ENCODE measurements around the gene SHC1.
"Not testable (repeated sequence)": the region's sequence is repeated elsewhere in the genome, so short reads cannot be mapped to it uniquely, and the experiment has no call there.

SHC1 gene

DNA sequence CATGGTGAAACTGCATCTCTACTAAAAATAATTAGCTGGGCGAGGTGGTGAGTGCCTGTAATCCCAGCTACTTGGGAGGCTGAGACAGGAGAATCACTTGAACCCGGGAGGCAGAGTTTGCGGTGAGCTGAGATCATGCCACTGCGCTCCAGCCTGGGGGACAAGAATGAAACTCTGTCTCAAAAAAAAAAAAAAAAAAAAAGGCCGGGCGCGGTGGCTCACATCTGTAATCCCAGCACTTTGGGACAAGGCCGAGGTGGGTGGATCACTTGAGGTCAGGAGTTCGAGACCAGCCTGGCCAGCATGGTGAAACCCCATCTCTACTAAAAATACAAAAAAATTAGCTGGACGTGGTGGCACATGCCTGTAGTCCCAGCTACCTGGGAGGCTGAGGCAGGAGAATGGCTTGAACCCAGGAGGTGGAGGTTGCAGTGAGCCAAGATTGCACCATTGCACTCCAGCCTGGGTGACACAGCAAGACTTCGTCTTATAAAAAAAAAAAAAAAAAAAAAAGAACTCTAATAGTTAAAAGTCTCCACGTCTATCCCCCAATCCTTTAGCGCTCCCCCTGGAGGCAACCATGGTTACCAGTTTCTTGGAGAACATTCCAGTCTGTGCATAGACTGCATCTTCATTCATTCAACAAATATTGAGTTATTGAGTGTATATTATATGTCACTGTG, 24.9 kb upstream of the SHC1 start:
- not testable (repeated sequence) for DNase-seq (ENCODE audit: low read depth in 2 of 2)

DNA sequence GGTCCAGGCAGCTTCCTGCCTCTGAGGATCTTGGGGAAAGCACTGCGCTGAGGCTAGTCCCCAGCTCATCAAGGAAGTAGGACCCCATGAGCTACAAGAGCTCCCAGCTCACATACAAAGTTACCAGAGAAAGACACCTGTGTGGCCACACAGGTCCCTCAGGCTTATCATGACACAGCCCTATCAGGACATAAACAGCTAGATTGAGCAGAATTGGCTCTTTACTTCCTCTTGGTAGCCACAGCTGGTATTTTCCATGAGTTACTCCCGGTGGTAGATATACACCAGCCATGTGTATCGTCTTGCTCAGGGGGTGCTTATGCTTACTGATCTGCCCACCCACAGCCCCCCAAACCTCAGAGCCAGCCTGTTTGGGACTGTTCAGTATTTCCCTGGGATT, 24.0 kb upstream of the SHC1 start:
- no peak for DNase-seq (ENCODE audit: low read depth in 2 of 2)

DNA sequence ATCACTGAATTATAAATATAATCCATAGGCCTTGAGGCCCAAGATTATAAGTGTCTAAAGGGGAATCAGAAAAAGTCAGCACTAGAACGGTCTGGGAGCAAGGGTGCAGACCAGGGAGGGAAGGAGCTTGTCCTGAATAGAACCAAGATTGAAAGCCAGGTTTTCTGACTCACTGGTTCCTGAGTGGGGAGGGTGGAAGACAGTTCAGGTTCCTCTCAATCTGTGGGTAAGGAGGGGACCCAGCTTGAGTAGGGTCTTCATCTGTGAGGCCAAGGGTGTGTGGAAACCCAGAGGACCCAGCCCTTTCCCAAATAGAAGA, 23.7 kb upstream of the SHC1 start:
- no peak for DNase-seq (ENCODE audit: low read depth in 2 of 2)

DNA sequence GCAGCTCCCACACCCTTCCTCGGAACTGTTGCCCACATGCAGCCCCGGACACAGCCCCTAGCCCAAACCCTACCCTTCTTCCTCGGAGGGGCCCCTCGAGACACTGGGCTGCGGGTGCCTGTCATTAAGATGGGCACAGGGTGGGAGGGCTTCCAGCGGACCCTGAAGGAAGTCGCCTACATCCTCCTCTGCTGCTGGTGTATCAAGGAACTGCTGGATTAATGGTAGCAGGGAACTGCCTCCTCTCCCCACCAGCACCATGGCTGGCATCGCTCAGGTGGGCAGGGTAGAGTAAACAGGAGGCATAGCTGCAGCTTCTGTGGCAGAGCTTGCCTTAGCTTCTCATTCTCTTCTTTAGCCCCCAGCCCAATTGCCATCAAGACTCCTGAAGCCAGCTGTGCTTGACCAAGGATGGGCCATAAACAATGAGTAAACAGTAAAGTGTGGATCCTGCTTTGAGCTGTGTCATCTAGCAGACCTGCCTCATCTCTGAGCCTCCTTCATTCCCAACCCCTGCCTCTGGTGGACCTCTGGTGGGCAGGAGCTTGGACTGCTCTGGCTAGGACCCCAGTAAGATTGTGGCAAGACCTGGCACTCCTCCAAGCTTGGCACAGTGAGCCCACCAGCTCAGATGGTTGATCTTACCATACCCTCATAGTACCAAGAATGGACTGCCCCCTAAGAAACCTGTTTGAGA, 23.2 kb upstream of the SHC1 start, which contains the start of gene LENEP:
TSS of gene LENEP (plus strand) at position 15 of the 697 bp plus-strand sequence. CDS start at position 37, 22 bp downstream.
- no peak for DNase-seq (ENCODE audit: low read depth in 2 of 2)

DNA sequence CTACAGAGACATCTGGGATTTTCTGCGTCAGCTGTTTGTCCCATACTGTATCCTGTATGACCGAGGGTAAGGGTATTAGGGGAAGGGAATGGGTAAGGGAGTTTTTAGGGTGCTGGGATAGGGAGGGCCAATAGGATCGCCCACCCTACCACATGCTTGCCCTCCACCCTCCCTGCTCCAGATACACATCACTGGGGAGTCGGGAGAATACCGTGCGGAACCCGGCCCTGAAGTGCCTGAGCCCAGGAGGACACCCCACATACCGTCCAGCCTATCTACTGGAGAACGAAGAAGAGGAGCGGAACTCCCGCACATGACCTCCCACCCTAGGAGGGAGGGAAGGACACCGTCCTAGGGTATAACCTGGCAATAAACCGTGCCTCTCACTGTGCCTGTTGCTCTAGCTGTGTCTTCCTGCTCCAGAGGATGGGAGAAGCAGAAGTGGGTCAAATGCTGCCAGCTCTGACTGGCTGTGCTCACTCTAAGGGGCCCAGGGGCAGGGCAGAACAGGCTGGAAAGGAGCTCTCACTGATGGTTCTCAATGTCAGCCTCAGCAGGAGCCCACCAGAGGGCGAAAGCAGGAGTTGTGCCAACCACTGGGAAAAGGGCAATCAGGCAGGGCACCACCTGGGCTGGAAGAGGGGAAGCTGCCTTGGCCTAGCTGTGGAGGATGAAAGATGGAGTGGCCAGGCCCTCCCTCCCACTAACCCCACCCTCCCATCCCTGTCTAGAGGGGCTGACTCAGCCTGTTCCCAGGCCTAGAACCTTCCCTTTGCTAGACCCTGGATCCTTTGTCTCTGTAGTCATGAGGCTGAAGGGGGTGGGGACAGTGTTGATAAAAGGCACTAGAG, 22.4 kb upstream of the SHC1 start:
- DNase-seq (ENCODE audit: low read depth in 2 of 2), result no peak

DNA sequence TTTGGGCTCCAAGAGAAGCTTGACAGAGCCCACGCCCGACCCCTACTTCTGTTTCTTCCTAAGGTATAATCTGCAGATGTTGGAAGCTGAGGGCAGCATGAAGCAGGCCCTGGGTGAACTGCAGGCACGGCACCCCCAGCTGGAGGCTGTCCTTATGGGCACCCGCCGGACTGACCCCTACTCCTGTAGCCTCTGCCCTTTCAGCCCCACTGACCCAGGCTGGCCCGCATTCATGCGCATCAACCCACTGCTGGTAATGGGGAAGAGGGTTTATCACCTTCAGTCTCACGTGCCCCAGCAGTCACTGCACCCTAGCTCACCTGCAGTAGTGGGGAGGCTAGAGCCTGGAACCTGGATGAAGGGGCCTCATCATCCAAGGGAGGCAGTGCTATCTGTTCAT, 19.7 kb upstream of the SHC1 start:
- no peak for DNase-seq (ENCODE audit: low read depth in 2 of 2)

DNA sequence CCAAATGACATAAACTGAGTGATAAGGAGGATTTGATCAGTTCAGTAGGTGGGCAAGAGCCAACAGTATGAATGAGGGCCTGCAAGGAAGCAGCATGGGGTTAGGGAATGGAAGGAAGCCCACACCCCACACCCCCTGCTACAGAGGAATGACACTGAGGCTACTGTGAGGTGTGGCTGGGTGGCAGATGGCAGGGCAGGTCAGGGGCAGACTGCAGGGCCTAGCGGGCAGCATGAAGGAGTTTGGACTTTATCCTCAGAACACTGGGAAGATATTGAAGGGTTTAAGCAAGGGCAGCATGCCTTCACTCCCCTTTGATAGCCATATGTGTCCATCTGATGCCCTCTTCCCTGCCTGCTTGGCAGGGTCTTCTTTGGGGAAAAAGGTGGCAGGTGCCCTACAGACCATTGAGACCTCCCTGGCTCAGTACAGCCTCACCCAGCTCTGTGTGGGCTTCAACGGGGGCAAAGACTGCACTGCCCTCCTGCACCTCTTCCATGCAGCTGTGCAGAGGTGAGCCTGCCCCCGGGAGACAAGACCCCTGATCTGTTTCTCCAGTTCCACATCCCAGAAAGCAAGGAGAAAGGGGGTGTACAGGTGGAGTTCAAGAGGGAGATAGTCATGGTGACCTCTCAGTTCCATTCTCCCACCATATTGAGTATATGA, 18.8 kb upstream of the SHC1 start:
- no peak for DNase-seq (ENCODE audit: low read depth in 2 of 2)

DNA sequence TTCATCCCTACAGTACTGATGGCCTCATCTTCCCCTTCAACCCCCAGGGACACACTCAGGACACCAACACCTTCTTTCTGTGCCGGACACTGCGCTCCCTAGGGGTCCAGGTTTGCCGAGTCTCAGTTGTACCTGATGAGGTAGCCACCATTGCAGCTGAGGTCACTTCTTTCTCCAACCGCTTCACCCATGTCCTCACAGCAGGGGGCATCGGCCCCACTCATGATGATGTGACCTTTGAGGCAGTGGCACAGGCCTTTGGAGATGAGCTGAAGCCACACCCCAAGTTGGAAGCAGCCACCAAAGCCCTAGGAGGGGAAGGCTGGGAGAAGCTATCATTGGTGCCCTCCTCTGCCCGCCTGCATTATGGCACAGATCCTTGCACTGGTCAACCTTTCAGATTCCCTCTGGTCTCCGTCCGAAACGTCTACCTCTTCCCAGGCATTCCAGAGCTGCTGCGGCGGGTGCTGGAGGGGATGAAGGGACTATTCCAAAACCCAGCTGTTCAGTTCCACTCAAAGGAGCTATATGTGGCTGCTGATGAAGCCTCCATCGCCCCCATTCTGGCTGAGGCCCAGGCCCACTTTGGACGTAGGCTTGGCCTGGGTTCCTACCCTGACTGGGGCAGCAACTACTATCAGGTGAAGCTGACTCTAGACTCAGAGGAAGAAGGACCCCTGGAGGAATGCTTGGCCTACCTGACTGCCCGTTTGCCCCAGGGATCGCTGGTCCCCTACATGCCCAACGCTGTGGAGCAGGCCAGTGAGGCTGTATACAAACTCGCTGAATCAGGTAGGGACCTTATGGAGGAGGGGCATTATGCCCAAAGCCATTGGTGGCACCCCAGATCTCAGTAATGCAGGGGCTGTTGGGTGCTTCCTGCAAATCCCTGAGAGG, 17.8 kb upstream of the SHC1 start:
- no peak for DNase-seq (ENCODE audit: low read depth in 2 of 2)

DNA sequence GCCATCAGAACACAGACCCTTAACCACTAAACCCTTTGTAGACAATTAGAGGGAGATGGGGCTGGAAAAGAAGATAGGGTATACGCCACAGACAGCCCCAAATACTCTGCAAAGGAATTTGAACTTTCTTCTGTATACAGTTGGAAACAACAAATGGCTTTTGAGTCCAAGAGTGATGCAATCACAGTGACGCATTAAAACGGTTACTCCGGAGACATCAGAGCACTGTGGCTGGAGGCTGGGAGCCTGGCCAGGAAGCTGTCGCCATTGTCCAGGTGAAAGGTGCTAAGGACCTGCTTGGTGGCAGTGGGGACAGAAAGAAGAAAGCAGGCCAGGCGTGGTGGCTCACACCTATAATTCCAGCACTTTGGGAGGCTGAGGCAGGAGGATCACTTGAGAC, 16.8 kb upstream of the SHC1 start:
- no peak for DNase-seq (ENCODE audit: low read depth in 2 of 2)

DNA sequence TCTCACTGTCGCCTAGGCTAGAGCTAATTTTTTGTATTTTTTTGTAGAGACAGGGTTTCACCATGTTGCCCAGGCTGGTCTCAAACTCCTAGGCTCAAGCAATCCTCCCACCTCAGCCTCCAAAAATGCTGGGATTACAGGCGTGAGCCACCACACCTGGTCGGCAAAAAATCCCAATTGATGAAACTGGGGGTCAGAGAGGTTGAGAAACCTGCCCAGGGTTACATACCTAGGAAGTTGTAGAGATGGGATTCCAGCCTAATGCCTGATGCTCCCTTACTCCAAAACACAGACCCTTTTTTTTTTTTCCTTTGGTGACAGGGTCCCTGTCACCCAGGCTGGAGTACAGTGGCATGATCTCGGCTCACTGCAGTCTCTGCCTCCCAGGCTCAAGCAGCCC, 16.2 kb upstream of the SHC1 start:
- DNase-seq (ENCODE audit: low read depth in 2 of 2), result not testable (repeated sequence)

DNA sequence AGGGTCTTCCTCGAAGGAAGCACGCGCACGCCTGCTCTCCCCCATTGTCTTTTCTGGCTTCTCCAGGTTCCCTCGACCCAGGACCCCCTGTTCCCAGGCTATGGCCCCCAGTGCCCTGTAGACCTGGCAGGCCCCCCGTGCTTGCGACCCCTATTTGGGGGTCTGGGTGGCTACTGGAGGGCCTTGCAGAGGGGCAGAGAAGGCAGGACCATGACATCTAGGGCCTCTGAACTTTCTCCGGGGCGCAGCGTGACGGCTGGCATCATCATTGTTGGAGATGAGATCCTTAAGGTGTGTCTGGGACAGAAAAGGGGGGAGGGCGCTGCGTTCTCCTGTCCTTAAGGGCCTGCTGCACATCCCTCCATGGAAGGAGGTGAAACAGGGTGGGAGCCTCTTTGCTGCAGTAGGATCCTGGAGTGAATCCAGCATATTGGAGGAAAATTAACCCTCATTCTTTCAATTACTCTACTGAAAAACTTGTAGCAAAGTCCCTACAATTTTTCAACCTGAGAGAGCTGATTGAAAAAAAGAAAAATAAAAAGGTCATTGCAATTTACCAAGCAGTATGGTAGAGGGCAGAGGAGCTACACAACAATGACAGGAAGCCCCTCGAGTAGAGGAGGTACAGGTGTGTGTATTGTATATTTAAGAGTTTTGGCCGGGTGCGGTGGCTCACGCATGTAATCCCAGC, 13.4 kb upstream of the SHC1 start:
- no peak for DNase-seq (ENCODE audit: low read depth in 2 of 2)

DNA sequence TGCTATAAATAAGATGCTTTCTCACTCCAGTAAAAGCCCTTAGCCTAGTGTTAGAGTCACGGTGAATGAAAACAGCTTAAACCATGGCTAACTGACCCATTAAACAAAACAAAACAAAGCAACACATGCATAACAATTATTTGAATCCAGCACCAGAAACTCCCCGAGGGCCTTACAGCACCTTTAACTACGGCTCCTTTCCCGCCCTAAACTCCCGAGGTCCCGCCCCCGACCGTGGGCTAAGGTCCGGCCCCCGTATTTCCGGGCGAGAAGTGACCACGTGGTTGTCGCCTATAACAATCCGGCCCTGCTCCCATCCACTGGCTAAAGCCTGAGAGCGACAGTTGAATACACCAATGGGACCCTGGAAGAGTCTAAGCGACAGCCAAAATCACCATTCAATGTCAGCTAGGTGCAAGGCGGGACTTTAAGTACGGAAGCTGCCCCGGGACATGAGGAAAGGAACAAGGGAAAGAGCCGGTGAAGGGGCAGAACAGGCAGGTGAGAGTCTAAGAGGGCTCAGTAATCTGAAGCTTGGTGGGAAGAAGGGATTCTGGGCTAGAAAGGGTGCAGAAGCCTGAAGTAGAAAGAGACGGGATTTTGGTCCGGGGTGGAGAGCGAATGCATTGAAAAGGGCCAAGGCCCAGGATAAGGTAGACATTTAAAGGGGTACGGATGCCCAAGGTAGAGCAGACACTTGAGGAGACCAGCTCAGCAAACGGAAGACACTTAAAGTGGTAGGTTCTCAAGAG, 12.5 kb upstream of the SHC1 start, which contains the start of gene FLAD1:
TSS of gene FLAD1 (plus strand) at position 448 of the 752 bp plus-strand sequence. CDS start 351 bp downstream, outside the sequence.
- peak; percentile 94 to 95 for DNase-seq (ENCODE audit: low read depth in 2 of 2)

DNA sequence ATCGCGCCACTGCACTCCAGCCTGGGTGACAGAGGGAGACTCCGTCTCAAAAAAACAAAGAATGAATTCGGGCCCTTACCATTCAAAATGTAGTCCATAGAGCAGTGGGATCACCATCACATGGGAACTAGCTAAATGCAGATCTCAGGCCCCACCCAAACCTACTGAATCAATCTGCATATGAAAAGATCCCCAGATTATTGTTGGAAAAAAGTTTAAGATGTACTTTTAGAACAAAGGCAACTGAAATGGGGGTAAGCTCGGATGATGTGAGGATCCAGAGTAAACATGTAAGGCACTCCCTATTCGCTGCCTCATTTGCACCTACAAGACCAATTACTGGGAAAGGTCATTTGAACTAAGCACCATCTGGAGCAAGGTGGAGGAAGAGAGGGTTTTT, 11.8 kb upstream of the SHC1 start:
- no peak for DNase-seq (ENCODE audit: low read depth in 2 of 2)

DNA sequence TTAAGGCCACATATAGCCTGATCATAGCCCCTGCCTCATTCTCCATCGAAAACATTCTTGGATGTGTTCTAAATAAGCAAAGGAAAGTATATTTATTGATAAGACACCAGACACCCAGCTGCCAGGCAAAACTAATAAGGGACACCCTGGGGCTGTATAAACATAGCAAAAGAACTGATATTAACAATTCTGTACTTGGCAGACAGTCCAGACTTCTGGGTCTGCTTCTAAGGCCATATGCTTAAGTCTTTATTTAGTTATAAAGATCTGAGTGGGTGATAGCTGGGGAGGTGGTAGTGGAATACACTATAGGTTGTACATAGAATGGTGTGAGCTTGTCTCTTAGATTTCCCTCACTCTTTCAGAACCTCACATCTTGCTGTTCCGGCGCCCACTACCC, 7.8 kb upstream of the SHC1 start:
- no peak for DNase-seq (ENCODE audit: low read depth in 2 of 2)

DNA sequence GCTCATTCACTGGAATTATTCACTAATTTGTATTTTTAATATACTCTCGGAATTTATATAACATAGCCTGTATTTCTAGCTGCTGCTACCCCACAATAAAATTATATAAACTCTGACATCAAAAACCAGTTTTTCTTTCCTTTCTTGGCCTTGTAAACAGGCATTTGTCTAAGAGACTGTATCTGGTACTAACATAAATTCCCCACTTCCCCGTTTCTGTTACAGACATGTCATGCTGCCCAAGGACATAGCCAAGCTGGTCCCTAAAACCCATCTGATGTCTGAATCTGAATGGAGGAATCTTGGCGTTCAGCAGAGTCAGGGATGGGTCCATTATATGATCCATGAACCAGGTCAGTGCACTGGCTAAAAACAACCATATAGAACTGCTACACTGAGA, 7.2 kb upstream of the SHC1 start:
- not testable (repeated sequence) for DNase-seq (ENCODE audit: low read depth in 2 of 2)

DNA sequence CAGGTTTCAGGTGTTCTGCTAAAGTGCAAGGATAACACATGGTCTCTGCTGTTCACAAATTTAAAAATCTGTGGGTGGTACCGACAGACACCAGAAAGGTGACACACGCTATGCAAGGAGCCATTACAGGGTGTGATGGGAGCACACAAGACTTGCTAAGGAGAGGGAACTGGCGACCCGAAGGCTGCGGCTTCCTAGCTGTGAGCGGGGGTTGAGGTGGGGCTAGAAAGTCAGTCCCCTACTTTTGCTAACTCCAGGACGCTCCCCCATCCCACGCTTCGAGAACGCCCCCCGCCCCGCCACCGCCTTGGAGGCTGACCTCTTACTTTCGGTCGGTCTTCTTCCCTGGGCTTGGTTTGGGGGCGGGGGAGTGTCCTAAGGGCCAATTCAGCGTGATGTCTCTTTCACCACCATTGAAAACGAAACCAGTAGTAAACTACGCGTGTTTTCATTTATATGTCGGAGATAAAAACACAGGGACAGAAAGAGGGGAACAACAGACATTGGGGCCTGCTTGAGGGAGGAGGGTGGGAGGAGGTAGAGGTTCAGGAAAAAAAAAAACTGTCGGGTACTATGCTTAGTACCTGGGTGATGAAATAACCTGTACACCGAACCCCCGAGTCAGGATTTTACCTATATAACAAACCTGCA, 5.0 kb upstream of the SHC1 start:
- DNase-seq (ENCODE audit: low read depth in 2 of 2), result peak; percentile 61 to 70

DNA sequence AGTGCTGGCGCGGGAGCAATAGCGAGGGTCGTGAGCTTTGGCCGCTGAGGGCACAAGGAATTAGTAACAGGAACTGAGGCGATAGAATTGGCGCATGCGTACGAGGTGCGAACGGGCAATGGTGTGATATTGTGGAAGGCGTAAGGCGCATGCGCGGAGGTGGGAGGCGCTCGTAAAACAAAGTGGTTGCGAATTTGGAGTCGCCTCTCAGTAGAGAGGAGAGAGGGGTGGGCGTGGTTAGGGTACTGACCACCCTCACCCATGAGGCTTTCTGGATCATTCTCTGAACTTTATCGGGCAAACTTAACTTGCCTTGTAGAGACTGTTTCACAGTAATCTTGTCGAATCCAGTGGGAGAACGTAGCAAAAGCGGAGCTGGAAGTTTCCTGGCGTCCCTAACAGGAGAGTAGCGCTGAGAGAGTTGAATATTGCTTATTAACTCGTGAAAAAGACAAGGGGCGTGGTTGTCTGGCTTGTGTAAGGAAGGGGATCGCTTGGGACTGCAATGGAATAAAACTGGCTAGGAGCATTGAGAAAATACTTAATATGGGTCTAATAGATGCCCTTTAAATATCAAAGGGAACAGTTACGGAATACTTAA, 4.4 kb upstream of the SHC1 start:
- DNase-seq (ENCODE audit: low read depth in 2 of 2), result peak; percentile 90 to 91

DNA sequence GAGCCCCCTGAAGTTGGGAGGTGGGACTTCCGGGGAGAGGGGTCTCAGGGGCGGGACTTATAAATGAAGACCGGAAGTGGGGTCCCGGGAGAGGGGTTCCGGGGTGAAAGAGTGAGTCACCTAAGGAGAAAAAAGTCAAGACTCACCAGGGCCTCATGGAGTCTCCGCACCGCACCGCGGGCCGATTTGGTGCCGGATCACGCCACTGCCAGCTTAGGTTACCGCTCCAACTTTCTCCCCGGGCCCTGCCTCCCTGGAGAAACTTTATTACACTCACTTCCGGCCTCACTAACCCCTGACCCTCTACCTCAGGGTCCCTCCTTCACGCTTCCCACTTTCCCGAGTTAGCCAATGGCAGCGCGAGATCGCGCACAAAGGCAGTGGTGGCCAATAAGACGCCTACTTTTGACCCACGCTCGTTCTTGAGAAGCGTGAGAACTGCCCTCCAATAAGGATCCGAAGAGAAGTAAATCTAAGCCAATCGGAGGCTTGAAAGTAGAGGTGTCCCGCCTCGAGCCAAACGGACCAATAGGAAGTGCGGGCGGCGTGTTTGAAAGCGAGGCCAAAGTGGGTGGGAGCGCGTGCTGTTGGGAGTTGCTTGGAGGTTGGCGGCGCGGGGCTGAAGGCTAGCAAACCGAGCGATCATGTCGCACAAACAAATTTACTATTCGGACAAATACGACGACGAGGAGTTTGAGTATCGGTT, 3.7 kb upstream of the SHC1 start, which contains the start of gene CKS1B:
TSS of gene CKS1B (plus strand) at position 580 of the 706 bp plus-strand sequence. CDS start at position 645, 65 bp downstream.
- peak; percentile 90 to 92 for DNase-seq (ENCODE audit: low read depth in 2 of 2)

All from stimulated activated CD8-positive, alpha-beta memory T cell treated with anti-CD3 and anti-CD28 coated beads, Interleukin-15, amount 100 ng/mL, for 48 hours (primary cell).